Astrocyte (in vitro differentiated cells and primary cell): ENCODE data around the gene RPGRIP1L.

Experiments
- EZH2 ChIP-seq: IDR thresholded peaks from 2 replicates; pipeline ENCODE4 v1.6.1; 2012; ENCODE audit warnings: mild to moderate bottlenecking, low read length, inconsistent platforms; ENCODE audit not compliant: insufficient read depth
- TF ChIP-seq, protein P1 (sequence below): IDR thresholded peaks from 2 replicates; pipeline ENCODE4 v1.5.1; 2011; ENCODE audit warnings: low read depth, mild to moderate bottlenecking, inconsistent platforms, low read length, moderate library complexity; ENCODE audit not compliant: insufficient read depth

DNA sequence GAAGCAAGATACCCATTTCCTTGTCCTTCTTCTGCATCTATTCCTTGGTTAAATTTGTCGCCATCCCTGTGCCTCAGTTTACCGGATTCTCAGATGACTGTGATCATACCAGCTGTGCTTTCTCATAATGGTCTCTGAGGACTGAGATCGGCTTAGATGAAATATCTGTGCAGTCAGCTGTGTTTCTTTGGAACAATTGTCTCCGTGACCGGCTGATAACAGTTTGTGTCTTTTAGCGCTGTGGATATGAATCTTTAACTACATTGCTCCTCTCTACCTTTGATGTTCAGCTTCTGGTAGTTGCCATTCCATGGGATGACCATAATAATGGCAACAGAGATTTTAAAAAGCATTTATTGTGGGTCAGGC lies 770 bp upstream of the RPGRIP1L start:
- TF ChIP-seq, protein P1, sequence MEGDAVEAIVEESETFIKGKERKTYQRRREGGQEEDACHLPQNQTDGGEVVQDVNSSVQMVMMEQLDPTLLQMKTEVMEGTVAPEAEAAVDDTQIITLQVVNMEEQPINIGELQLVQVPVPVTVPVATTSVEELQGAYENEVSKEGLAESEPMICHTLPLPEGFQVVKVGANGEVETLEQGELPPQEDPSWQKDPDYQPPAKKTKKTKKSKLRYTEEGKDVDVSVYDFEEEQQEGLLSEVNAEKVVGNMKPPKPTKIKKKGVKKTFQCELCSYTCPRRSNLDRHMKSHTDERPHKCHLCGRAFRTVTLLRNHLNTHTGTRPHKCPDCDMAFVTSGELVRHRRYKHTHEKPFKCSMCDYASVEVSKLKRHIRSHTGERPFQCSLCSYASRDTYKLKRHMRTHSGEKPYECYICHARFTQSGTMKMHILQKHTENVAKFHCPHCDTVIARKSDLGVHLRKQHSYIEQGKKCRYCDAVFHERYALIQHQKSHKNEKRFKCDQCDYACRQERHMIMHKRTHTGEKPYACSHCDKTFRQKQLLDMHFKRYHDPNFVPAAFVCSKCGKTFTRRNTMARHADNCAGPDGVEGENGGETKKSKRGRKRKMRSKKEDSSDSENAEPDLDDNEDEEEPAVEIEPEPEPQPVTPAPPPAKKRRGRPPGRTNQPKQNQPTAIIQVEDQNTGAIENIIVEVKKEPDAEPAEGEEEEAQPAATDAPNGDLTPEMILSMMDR: no peak
- no peak for TF ChIP-seq EZH2
